Parathyroid adenoma (tissue), 2 donors: ENCODE measurements around the gene C16orf96.

Source experiments
- H2AFZ ChIP-seq: fragments of 300-600 bp; sonication (generic); one replicate; pipeline ENCODE4 v1.7.0; 2017; ENCODE audit warnings: antibody characterized with exemption, mild to moderate bottlenecking
- H3K27ac ChIP-seq: fragments of 300-600 bp; sonication (generic); one replicate; pipeline ENCODE4 v1.7.0; 2017
- H3K27me3 ChIP-seq: fragments of 300-600 bp; sonication (generic); one replicate; pipeline ENCODE4 v1.7.0; 2017; ENCODE audit warnings: low read length; ENCODE audit not compliant: control insufficient read depth, insufficient read depth
- H3K36me3 ChIP-seq: fragments of 300-600 bp; sonication (generic); one replicate; pipeline ENCODE4 v1.7.0; 2017; ENCODE audit warnings: low read length; ENCODE audit not compliant: control insufficient read depth, insufficient read depth
- H3K4me1 ChIP-seq: fragments of 300-600 bp; sonication (generic); one replicate; pipeline ENCODE4 v1.7.0; 2017; ENCODE audit warnings: control low read depth
- H3K4me2 ChIP-seq: fragments of 300-600 bp; sonication (generic); one replicate; pipeline ENCODE4 v1.7.0; 2017; ENCODE audit warnings: low read length
- H3K4me3 ChIP-seq: fragments of 300-600 bp; sonication (generic); one replicate; pipeline ENCODE4 v1.7.0; 2017; ENCODE audit warnings: low read depth, low read length
- H3K79me2 ChIP-seq: fragments of 300-600 bp; sonication (generic); one replicate; pipeline ENCODE4 v1.7.0; 2017; ENCODE audit warnings: control low read depth
- H3K9ac ChIP-seq: fragments of 300-600 bp; sonication (generic); one replicate; pipeline ENCODE4 v1.7.0; 2017; ENCODE audit warnings: mild to moderate bottlenecking
- H3K9me3 ChIP-seq: fragments of 300-600 bp; sonication (generic); one replicate; pipeline ENCODE4 v1.7.0; 2017; ENCODE audit warnings: low read length; ENCODE audit not compliant: control insufficient read depth
- TF ChIP-seq, protein P1 (sequence below): fragments of 300-600 bp; sonication (generic); IDR thresholded peaks from one replicate; pipeline ENCODE4 v1.7.0; 2017; ENCODE audit warnings: antibody characterized with exemption, mild to moderate bottlenecking
- donor health status: primary hyperparathyroidism.

Gene C16orf96

DNA sequence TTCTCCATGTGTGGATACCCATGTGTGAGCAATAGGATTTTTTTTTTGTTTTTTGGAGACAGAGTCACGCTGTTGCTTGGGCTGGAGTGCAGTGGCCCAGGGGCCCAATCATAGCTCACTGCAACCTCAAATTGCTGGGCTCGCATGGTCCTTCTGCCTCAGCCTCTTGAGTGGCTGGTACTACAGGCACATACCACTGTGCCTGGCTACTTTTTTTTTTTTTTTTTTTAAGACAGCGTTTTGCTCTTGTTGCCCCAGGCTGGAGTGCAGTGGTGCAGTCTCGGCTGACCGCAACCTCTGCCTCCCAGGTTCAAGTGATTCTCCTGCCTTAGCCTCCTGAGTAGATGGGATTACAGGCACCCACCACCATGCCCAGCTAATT is 85.2 kb downstream of the C16orf96 start:
- no peak overlapping the region for H3K4me3 ChIP-seq
- TF ChIP-seq, protein P1, sequence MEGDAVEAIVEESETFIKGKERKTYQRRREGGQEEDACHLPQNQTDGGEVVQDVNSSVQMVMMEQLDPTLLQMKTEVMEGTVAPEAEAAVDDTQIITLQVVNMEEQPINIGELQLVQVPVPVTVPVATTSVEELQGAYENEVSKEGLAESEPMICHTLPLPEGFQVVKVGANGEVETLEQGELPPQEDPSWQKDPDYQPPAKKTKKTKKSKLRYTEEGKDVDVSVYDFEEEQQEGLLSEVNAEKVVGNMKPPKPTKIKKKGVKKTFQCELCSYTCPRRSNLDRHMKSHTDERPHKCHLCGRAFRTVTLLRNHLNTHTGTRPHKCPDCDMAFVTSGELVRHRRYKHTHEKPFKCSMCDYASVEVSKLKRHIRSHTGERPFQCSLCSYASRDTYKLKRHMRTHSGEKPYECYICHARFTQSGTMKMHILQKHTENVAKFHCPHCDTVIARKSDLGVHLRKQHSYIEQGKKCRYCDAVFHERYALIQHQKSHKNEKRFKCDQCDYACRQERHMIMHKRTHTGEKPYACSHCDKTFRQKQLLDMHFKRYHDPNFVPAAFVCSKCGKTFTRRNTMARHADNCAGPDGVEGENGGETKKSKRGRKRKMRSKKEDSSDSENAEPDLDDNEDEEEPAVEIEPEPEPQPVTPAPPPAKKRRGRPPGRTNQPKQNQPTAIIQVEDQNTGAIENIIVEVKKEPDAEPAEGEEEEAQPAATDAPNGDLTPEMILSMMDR: no peak
- no peak overlapping the region for H3K9ac ChIP-seq
- no peaks in the 10 kb centered on the region for H3K4me1 ChIP-seq
- H2AFZ ChIP-seq: no peak overlapping the region
- no peaks in the 10 kb centered on the region for H3K36me3 ChIP-seq
- no peak overlapping the region for H3K27ac ChIP-seq
- H3K9me3 ChIP-seq: no peaks in the 10 kb centered on the region
- H3K79me2 ChIP-seq: peaks cover 81% of the 10 kb centered on the region
- H3K27me3 ChIP-seq: no peaks in the 10 kb centered on the region
- no peak overlapping the region for H3K4me2 ChIP-seq

DNA sequence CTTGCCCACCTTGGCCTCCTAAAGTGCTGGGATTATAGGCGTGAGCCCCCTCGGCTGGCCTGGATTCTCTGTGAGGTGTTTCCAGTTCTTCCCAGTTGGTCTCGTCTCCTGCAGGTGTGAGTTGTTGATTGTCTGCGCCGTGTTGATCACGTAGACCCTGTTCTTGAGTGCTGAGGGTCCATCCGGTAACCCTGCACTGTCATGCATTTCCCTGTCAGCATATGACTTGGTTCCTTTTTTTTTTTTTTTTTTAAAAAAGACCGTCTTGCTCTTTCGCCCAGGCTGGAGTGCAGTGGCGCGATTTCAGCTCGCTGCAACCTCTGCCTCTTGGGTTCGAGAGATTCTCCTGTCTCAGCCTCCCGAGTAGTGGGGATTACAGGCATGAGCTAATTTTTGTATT is 85.8 kb downstream of the C16orf96 start:
- Histone ChIP-seq H3K4me3 (no peak overlapping the region), H3K27ac (no peak overlapping the region), H3K4me1 (no peaks in the 10 kb centered on the region), H3K27me3 (no peaks in the 10 kb centered on the region), H3K9ac (no peak overlapping the region), H3K36me3 (no peaks in the 10 kb centered on the region), H3K9me3 (no peaks in the 10 kb centered on the region), H3K79me2 (peaks cover 81% of the 10 kb centered on the region), H3K4me2 (no peak overlapping the region), H2AFZ (no peak overlapping the region)
- TF ChIP-seq, protein P1: no peak

DNA sequence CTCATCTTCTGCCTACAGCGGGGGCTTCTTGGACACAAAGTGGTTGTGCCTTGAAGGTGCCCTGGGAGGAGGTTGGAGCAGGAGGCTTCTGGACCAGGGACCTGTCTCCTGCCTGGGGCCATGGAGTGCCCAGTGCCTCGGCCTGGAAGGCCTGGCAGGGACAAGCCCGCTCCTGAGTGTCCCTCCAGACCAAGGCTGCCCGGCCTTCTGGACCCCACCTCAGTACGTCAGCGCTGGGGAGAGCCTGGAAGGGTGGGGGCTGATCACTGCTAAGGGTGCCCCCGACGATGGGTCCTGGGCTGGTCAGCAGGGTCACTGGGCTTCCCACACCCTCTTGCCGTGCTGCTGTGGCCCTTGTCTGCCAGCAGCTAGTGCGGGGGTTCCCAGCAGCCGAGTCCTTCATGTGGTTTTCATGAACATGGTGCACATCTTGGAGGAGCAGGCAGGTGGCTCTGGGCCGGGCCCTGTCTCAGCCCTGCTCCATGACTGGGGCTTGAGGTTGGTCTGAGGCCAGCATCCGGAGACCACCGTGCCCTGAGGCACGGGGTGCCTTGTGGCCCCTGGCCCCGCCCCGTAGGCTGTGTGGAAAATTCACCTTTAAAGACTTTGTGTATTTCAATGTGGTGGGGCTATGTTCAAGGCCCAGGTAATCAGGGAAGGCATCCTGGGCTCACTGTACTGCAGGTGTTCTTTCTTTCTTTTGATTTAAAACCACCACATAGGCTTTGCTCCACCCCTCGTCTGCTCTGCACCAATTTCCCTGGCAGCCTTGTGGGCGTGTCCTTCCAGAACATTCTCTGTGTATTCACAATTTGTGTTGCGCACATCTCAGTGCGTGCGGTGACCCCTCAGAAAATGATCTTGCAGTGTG is 90.9 kb downstream of the C16orf96 start:
- Histone ChIP-seq H3K36me3 (no peaks in the 10 kb centered on the region), H3K27ac (no peak overlapping the region), H3K4me2 (no peak overlapping the region), H3K79me2 (peaks cover 53% of the 10 kb centered on the region), H3K9ac (no peak overlapping the region), H2AFZ (no peak overlapping the region), H3K4me3 (no peak overlapping the region), H3K4me1 (no peaks in the 10 kb centered on the region), H3K27me3 (no peaks in the 10 kb centered on the region), H3K9me3 (no peaks in the 10 kb centered on the region)
- TF ChIP-seq, protein P1: no peak

DNA sequence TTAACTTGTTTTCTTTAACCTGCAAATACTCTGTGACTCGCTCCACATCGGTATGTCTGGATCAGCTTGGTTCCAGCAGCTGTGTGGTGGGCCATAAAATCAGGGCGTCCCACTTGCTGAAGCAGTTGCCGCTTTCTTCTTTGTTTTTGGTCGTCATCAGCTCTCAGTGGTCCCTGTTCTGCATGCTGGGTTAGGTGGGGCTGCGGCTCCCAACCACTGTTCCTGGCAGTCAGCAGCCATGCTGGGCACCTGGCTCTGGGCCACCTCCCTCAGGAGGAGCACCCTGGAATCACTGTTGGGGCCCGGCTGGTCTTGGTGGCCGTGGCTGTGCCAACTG is 91.5 kb downstream of the C16orf96 start:
- H3K36me3 ChIP-seq: no peaks in the 10 kb centered on the region
- no peak overlapping the region for H3K27ac ChIP-seq
- H3K4me1 ChIP-seq: no peaks in the 10 kb centered on the region
- no peak overlapping the region for H2AFZ ChIP-seq
- H3K4me3 ChIP-seq: no peak overlapping the region
- no peak overlapping the region for H3K9ac ChIP-seq
- no peaks in the 10 kb centered on the region for H3K9me3 ChIP-seq
- TF ChIP-seq, protein P1: no peak
- peaks cover 53% of the 10 kb centered on the region for H3K79me2 ChIP-seq
- no peak overlapping the region for H3K4me2 ChIP-seq
- no peaks in the 10 kb centered on the region for H3K27me3 ChIP-seq

DNA sequence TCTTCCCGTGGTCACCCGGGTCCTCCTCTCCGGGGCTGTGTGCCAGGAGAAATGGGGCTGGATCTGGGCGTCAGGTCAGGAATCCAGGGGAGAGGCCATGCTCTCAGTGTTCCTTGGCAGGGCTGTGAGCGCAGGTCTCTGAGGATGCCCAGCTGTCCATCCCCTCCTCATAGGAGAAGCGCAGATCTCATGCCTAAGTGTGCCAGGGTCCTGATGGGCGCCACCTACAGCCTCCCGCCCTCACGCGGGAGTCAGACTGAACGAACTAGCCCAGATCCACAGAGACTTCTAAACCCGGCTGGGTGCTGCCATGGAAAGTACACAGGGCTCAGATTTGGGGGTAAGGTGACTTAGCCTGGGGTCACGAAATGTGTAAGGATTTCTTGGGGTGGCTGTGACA is 92.8 kb downstream of the C16orf96 start:
- Histone ChIP-seq H3K4me2 (no peak overlapping the region), H3K4me3 (no peak overlapping the region), H3K27me3 (no peaks in the 10 kb centered on the region), H3K36me3 (no peaks in the 10 kb centered on the region), H3K4me1 (no peaks in the 10 kb centered on the region), H3K9ac (no peak overlapping the region), H2AFZ (no peak overlapping the region), H3K79me2 (peaks cover 42% of the 10 kb centered on the region), H3K9me3 (no peaks in the 10 kb centered on the region), H3K27ac (no peak overlapping the region)
- TF ChIP-seq, protein P1: no peak
